Muscle of leg (tissue), 11 donors: ENCODE data around the gene BNIPL. TPM values are rescaled to one million over a fixed set of nuclear protein-coding genes. Genes with fewer than 3 reads are reported as not detected.
A peak's percentile ranks its signal among the peaks of the same experiment; 100 is the strongest.

ENCODE experiments used
- DNase-seq: peaks from one replicate; pipeline ENCODE4 v3.0.0; 2013
- H3K27ac ChIP-seq: one replicate; pipeline ENCODE4 v1.5.1; 2013; ENCODE audit warnings: mild to moderate bottlenecking, low read length, control low read depth
- H3K27me3 ChIP-seq: one replicate; pipeline ENCODE4 v1.6.1; 2013; ENCODE audit warnings: low read length; ENCODE audit not compliant: control insufficient read depth, insufficient read depth
- H3K36me3 ChIP-seq: one replicate; pipeline ENCODE4 v1.6.1; 2013; ENCODE audit warnings: low read length; ENCODE audit not compliant: control insufficient read depth, insufficient read depth
- H3K4me1 ChIP-seq: one replicate; pipeline ENCODE4 v1.6.1; 2013; ENCODE audit warnings: low read length; ENCODE audit not compliant: control insufficient read depth, insufficient read depth
- H3K4me3 ChIP-seq: one replicate; pipeline ENCODE4 v1.5.1; 2013; ENCODE audit warnings: low read length, control low read depth
- H3K9me3 ChIP-seq: replicated peaks from 2 replicates; pipeline ENCODE4 v1.6.1; 2013; ENCODE audit warnings: low read depth, low read length; ENCODE audit not compliant: control insufficient read depth
- WGBS: methylation state at CpG from one replicate; pipeline ENCODE4 v1.1.5; 2013; ENCODE audit warnings: missing lambda C conversion rate; ENCODE audit not compliant: insufficient coverage; 5-methylcytosine and 5-hydroxymethylcytosine counted together
- polyA plus RNA-seq, 8 donors: library from polyadenylated mRNA; unstranded; fragments of 120-200 nt; gene quantifications; one replicate each; pipeline versions ENCODE4 v1.2.1 to v1.2.3, GENCODE V29; 2013; ENCODE audit warnings: inconsistent platforms in 1 of 8, low replicate concordance in 1 of 8; ENCODE audit not compliant: insufficient read length in 8 of 8, insufficient read depth in 1 of 8
- total RNA-seq: library from RNA; stranded (reverse); fragments of 120-200 nt; gene quantifications from one replicate; pipeline ENCODE4 v1.2.4, GENCODE V29; 2013

Gene BNIPL
- total and polyA plus RNA-seq, 9 donors, result 0.22 to 5.1 (median 0.61) TPM

GRCh38 chr1:151056149-151056548 is 19.8 kb downstream of the BNIPL start:
- H3K27me3 ChIP-seq, result no peaks in the 10 kb centered on the region
- peaks cover 43% of the 10 kb centered on the region for H3K4me1 ChIP-seq
- no peak for DNase-seq
- 42% methylated on average over 2 of the region's 2 CpGs for WGBS
- H3K27ac ChIP-seq, result peak overlapping the region; percentile 39
- no peak overlapping the region for H3K4me3 ChIP-seq
- H3K9me3 ChIP-seq, result no peaks in the 10 kb centered on the region
- H3K36me3 ChIP-seq, result peaks cover 56% of the 10 kb centered on the region

- H3K27me3 ChIP-seq, result no peaks in the 10 kb centered on the region
- 1% methylated on average over 10 of the region's 10 CpGs for WGBS
- peaks cover 33% of the 10 kb centered on the region for H3K36me3 ChIP-seq
- H3K4me1 ChIP-seq, result peaks cover 43% of the 10 kb centered on the region
- H3K27ac ChIP-seq, result peak overlapping the region; percentile 97
- no peaks in the 10 kb centered on the region for H3K9me3 ChIP-seq
- peak overlapping the region; percentile 98 for H3K4me3 ChIP-seq
- peak; percentile 81 for DNase-seq
These were observed 22.3 kb downstream of the BNIPL start for GRCh38 chr1:151058692-151059091.

GRCh38 chr1:151059109-151060006 is 23.0 kb downstream of the BNIPL start, which contains the start of gene CDC42SE1:
TSS of gene CDC42SE1 (minus strand) at chr1:151059622. CDS start at chr1:151055730, 3,892 bp downstream.
- H3K9me3 ChIP-seq, result no peaks in the 10 kb centered on the region
- peaks cover 43% of the 10 kb centered on the region for H3K4me1 ChIP-seq
- H3K27ac ChIP-seq, result peak within 1 kb of the TSS; percentile 97
- H3K27me3 ChIP-seq, result no peaks in the 10 kb centered on the region
- H3K4me3 ChIP-seq, result peak within 1 kb of the TSS; percentile 98
- under 1% methylated on average over 38 of the region's 58 CpGs for whole genome bisulfite sequencing
- H3K36me3 ChIP-seq, result peaks cover 26% of the 10 kb centered on the region
- DNase-seq, result peak; percentile 94

GRCh38 chr1:151060007-151060656 is 23.7 kb downstream of the BNIPL start, which contains the start of gene MLLT11:
TSS of gene MLLT11 (plus strand) at chr1:151060397. CDS start at chr1:151067225, 6,828 bp downstream.
- Histone ChIP-seq H3K4me1 (peaks cover 43% of the 10 kb centered on the region), H3K27me3 (no peaks in the 10 kb centered on the region), H3K4me3 (peak within 1 kb of the TSS; percentile 98), H3K36me3 (peaks cover 19% of the 10 kb centered on the region), H3K27ac (peak within 1 kb of the TSS; percentile 97), H3K9me3 (no peaks in the 10 kb centered on the region)
- 0% methylated on average over 9 of the region's 15 CpGs for WGBS
- peak; percentile 95 for DNase-seq

GRCh38 chr1:151060657-151061421 is 24.5 kb downstream of the BNIPL start:
- WGBS, result no CpG with 5 or more reads among the region's 4 CpGs
- Histone ChIP-seq H3K4me3 (peak overlapping the region; percentile 98), H3K4me1 (peaks cover 38% of the 10 kb centered on the region), H3K36me3 (peaks cover 12% of the 10 kb centered on the region), H3K27ac (peak overlapping the region; percentile 97), H3K9me3 (no peaks in the 10 kb centered on the region), H3K27me3 (no peaks in the 10 kb centered on the region)
- DNase-seq, result peak; percentile 27

- peaks cover 31% of the 10 kb centered on the region for H3K4me1 ChIP-seq
- no peak overlapping the region for H3K4me3 ChIP-seq
- WGBS, result no CpG with 5 or more reads among the region's 2 CpGs
- DNase-seq, result no peak
- H3K9me3 ChIP-seq, result no peaks in the 10 kb centered on the region
- peaks cover 6% of the 10 kb centered on the region for H3K36me3 ChIP-seq
- H3K27ac ChIP-seq, result no peak overlapping the region
- no peaks in the 10 kb centered on the region for H3K27me3 ChIP-seq
These were observed 25.3 kb downstream of the BNIPL start for GRCh38 chr1:151061704-151062103.

GRCh38 chr1:151062741-151063371 is 26.5 kb downstream of the BNIPL start:
- no peaks in the 10 kb centered on the region for H3K9me3 ChIP-seq
- no peak for DNase-seq
- peaks cover 20% of the 10 kb centered on the region for H3K4me1 ChIP-seq
- no peak overlapping the region for H3K4me3 ChIP-seq
- no peak overlapping the region for H3K27ac ChIP-seq
- whole genome bisulfite sequencing, result 93% methylated on average over 2 of the region's 3 CpGs
- H3K27me3 ChIP-seq, result no peaks in the 10 kb centered on the region
- H3K36me3 ChIP-seq, result peaks cover 3% of the 10 kb centered on the region

GRCh38 chr1:151065089-151065645 is 28.8 kb downstream of the BNIPL start:
- Histone ChIP-seq H3K36me3 (peaks cover 3% of the 10 kb centered on the region), H3K4me1 (peaks cover 16% of the 10 kb centered on the region), H3K27ac (no peak overlapping the region), H3K4me3 (no peak overlapping the region), H3K9me3 (no peaks in the 10 kb centered on the region), H3K27me3 (no peaks in the 10 kb centered on the region)
- no peak for DNase-seq

- Histone ChIP-seq H3K27me3 (no peaks in the 10 kb centered on the region), H3K4me1 (peaks cover 16% of the 10 kb centered on the region), H3K36me3 (peaks cover 3% of the 10 kb centered on the region), H3K4me3 (no peak overlapping the region), H3K9me3 (no peaks in the 10 kb centered on the region), H3K27ac (no peak overlapping the region)
- WGBS, result 88% methylated on average over 4 of the region's 4 CpGs
- no peak for DNase-seq
These were observed 30.8 kb downstream of the BNIPL start for GRCh38 chr1:151067185-151067584.
